ENCODE results near the gene VPS35L.

Gene VPS35L

DNA sequence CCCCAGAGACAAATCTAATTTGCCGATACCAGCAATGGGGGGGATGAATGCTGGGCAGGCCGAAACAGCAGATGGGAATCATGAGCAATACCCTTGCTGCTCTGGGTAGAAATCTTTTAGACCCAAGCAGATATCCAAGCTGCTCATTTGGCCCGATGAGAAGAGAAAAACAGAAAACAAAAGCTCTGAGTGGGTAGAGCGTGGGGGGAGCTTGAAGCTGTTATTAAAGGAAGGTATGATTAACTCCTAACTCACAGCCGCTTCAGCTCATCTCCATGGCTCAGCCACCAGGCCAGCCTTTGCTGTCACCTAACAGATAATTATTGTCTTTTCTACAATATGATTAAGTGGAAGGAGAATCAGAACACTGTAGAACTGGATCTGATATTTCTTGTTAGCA lies 58.3 kb downstream of the VPS35L start:
- no peak overlapping the region for H3K27ac ChIP-seq (ENCODE audit: low read depth, low read length)
- WGBS (ENCODE audit: extremely low coverage, insufficient coverage, insufficient read length), result no CpG with 5 or more reads among the region's 5 CpGs
- H3K79me1 ChIP-seq (ENCODE audit: low read length), result peaks cover 3% of the 10 kb centered on the region
- no peak overlapping the region for H3K4ac ChIP-seq (ENCODE audit: low read depth, low read length)
- no peak overlapping the region for H2BK12ac ChIP-seq (ENCODE audit: low read length)
- no peak overlapping the region for H3K9ac ChIP-seq (ENCODE audit: low read length)
- no peak for DNase-seq
- no peaks in the 10 kb centered on the region for H3K9me3 ChIP-seq (ENCODE audit: insufficient read depth, low read depth, low read length)
- no peak overlapping the region for H2BK5ac ChIP-seq (ENCODE audit: low read depth, low read length, poor library complexity)
- H4K91ac ChIP-seq (ENCODE audit: low read depth, low read length), result no peak overlapping the region
- H4K8ac ChIP-seq (ENCODE audit: low read depth, low read length), result no peak overlapping the region
- H3K14ac ChIP-seq (ENCODE audit: low read length), result no peak overlapping the region
- no peaks in the 10 kb centered on the region for H3K79me2 ChIP-seq (ENCODE audit: control insufficient read depth, insufficient read depth, low read length, poor library complexity)
- peaks cover 9 to 17% of the 10 kb centered on the region in 2 experiments for H3K36me3 ChIP-seq (ENCODE audit: control insufficient read depth in 1 of 2, insufficient read depth in 2 of 2, low read length in 2 of 2)
- no peaks in the 10 kb centered on the region for H3K27me3 ChIP-seq (ENCODE audit: insufficient read depth, low read length)
- no peak overlapping the region for H3K4me2 ChIP-seq (ENCODE audit: low read length)
- H3K4me1 ChIP-seq (ENCODE audit: control insufficient read depth in 1 of 2, insufficient read depth in 2 of 2, low read length in 2 of 2), result peaks cover 7 to 13% of the 10 kb centered on the region in 2 experiments
- no peak overlapping the region for H2AK5ac ChIP-seq (ENCODE audit: low read length)
- no peak overlapping the region for H3K18ac ChIP-seq (ENCODE audit: low read length)
- H3K23ac ChIP-seq (ENCODE audit: low read length), result no peak overlapping the region
- H3K4me3 ChIP-seq (ENCODE audit: low read depth, low read length), result no peak overlapping the region
- no peak overlapping the region for H4K12ac ChIP-seq (ENCODE audit: low read depth, low read length)
- H2BK120ac ChIP-seq (ENCODE audit: insufficient read depth, low read length, poor library complexity), result no peak overlapping the region
- H2AFZ ChIP-seq (ENCODE audit: insufficient read depth, low read length, poor library complexity), result no peak overlapping the region

DNA sequence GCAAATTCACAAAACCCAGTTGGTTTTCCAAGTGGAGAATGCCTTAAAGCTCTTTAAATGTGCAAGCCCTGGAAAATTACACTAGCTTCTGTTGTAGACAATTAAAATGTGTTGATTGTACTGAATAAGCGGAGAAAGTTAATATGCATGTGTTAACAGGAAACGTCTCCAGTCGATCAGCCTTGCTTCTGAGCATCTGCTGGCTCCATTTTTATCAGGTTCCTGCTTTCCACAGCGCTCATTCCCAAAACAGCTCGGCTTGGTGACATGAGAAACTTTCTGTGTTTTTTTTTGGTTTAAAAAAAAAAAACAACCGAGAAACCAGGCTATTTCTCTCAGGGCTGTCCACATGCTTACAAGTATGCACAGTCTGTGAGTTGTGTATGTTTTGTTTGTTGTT lies 60.7 kb downstream of the VPS35L start:
- Histone ChIP-seq H2AFZ (ENCODE audit: insufficient read depth, low read length, poor library complexity) (no peak overlapping the region), H4K8ac (ENCODE audit: low read depth, low read length) (no peak overlapping the region), H3K79me1 (ENCODE audit: low read length) (no peaks in the 10 kb centered on the region), H2BK5ac (ENCODE audit: low read depth, low read length, poor library complexity) (no peak overlapping the region), H3K4ac (ENCODE audit: low read depth, low read length) (no peak overlapping the region), H2AK5ac (ENCODE audit: low read length) (no peak overlapping the region), H3K27me3 (ENCODE audit: insufficient read depth, low read length) (no peaks in the 10 kb centered on the region), H3K14ac (ENCODE audit: low read length) (no peak overlapping the region), H3K36me3 (ENCODE audit: control insufficient read depth in 1 of 2, insufficient read depth in 2 of 2, low read length in 2 of 2) (peaks cover 6 to 14% of the 10 kb centered on the region in 2 experiments), H3K4me3 (ENCODE audit: low read depth, low read length) (no peak overlapping the region), H3K4me1 (ENCODE audit: control insufficient read depth in 1 of 2, insufficient read depth in 2 of 2, low read length in 2 of 2) (peaks cover 3 to 5% of the 10 kb centered on the region in 2 experiments), H2BK12ac (ENCODE audit: low read length) (no peak overlapping the region), H4K12ac (ENCODE audit: low read depth, low read length) (no peak overlapping the region), H3K27ac (ENCODE audit: low read depth, low read length) (no peak overlapping the region), H4K91ac (ENCODE audit: low read depth, low read length) (no peak overlapping the region), H3K23ac (ENCODE audit: low read length) (no peak overlapping the region), H2BK120ac (ENCODE audit: insufficient read depth, low read length, poor library complexity) (no peak overlapping the region), H3K79me2 (ENCODE audit: control insufficient read depth, insufficient read depth, low read length, poor library complexity) (no peaks in the 10 kb centered on the region), H3K18ac (ENCODE audit: low read length) (no peak overlapping the region), H3K9ac (ENCODE audit: low read length) (no peak overlapping the region), H3K9me3 (ENCODE audit: insufficient read depth, low read depth, low read length) (no peaks in the 10 kb centered on the region), H3K4me2 (ENCODE audit: low read length) (no peak overlapping the region)
- WGBS (ENCODE audit: extremely low coverage, insufficient coverage, insufficient read length), result no CpG with 5 or more reads among the region's 6 CpGs
- DNase-seq, result no peak

DNA sequence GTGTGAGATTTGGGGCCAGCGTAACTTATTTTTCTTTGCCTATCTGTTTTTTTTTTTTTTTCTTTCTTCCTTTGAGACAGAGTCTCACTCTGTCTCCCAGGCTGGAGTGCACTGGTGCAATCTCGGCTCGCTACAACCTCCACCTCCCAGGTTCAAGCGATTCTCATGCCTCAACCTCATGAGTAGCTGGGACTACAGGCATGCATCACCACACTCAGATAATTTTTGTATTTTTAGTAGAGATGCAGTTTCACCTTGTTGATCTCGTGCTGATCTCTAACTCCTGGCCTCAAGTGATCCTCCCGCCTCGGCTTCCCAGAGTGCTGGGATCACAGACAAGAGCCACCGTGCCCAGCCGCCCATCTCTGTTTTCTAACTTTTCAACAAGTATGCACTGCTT lies 63.4 kb downstream of the VPS35L start:
- no peaks in the 10 kb centered on the region for H3K27me3 ChIP-seq (ENCODE audit: insufficient read depth, low read length)
- H3K4me3 ChIP-seq (ENCODE audit: low read depth, low read length), result no peak overlapping the region
- no peaks in the 10 kb centered on the region for H3K9me3 ChIP-seq (ENCODE audit: insufficient read depth, low read depth, low read length)
- H3K4ac ChIP-seq (ENCODE audit: low read depth, low read length), result no peak overlapping the region
- no peak for DNase-seq
- no peak overlapping the region for H4K91ac ChIP-seq (ENCODE audit: low read depth, low read length)
- H2BK5ac ChIP-seq (ENCODE audit: low read depth, low read length, poor library complexity), result no peak overlapping the region
- no peaks in the 10 kb centered on the region for H3K79me1 ChIP-seq (ENCODE audit: low read length)
- no peak overlapping the region for H3K4me2 ChIP-seq (ENCODE audit: low read length)
- no peak overlapping the region for H2BK120ac ChIP-seq (ENCODE audit: insufficient read depth, low read length, poor library complexity)
- H3K4me1 ChIP-seq (ENCODE audit: control insufficient read depth in 1 of 2, insufficient read depth in 2 of 2, low read length in 2 of 2), result no peaks in the 10 kb centered on the region
- H3K9ac ChIP-seq (ENCODE audit: low read length), result no peak overlapping the region
- H3K23ac ChIP-seq (ENCODE audit: low read length), result no peak overlapping the region
- no CpG with 5 or more reads among the region's 9 CpGs for WGBS (ENCODE audit: extremely low coverage, insufficient coverage, insufficient read length)
- H3K18ac ChIP-seq (ENCODE audit: low read length), result no peak overlapping the region
- H4K8ac ChIP-seq (ENCODE audit: low read depth, low read length), result no peak overlapping the region
- no peaks in the 10 kb centered on the region for H3K79me2 ChIP-seq (ENCODE audit: control insufficient read depth, insufficient read depth, low read length, poor library complexity)
- H3K36me3 ChIP-seq (ENCODE audit: control insufficient read depth in 1 of 2, insufficient read depth in 2 of 2, low read length in 2 of 2), result peaks cover 6 to 7% of the 10 kb centered on the region in 2 experiments
- no peak overlapping the region for H3K14ac ChIP-seq (ENCODE audit: low read length)
- H2AK5ac ChIP-seq (ENCODE audit: low read length), result no peak overlapping the region
- no peak overlapping the region for H2BK12ac ChIP-seq (ENCODE audit: low read length)
- no peak overlapping the region for H4K12ac ChIP-seq (ENCODE audit: low read depth, low read length)
- no peak overlapping the region for H2AFZ ChIP-seq (ENCODE audit: insufficient read depth, low read length, poor library complexity)
- no peak overlapping the region for H3K27ac ChIP-seq (ENCODE audit: low read depth, low read length)

DNA sequence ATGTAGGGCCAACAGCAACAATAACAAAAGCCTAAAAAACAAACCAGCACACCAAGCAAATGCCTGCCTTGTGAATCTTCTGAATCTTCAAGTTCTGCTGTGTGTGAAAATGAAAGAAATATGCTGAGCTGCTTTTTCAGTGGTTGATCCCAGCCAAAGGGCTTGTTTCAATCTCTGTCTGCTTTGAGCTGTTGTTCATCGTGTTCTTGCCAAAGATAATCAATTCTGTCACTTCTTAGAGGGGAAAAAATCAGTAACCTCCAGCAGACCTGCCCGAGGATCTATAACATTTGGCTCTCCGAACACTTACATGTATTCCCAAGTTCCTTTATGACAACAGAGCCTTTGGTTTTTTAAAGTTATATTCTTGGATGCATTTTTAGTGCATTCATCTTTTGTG lies 65.9 kb downstream of the VPS35L start:
- no peak overlapping the region for H3K18ac ChIP-seq (ENCODE audit: low read length)
- no peak overlapping the region for H2BK120ac ChIP-seq (ENCODE audit: insufficient read depth, low read length, poor library complexity)
- H4K8ac ChIP-seq (ENCODE audit: low read depth, low read length), result no peak overlapping the region
- no peak overlapping the region for H3K27ac ChIP-seq (ENCODE audit: low read depth, low read length)
- no peak overlapping the region for H4K91ac ChIP-seq (ENCODE audit: low read depth, low read length)
- no peak overlapping the region for H2BK5ac ChIP-seq (ENCODE audit: low read depth, low read length, poor library complexity)
- peaks cover 5 to 7% of the 10 kb centered on the region in 2 experiments for H3K36me3 ChIP-seq (ENCODE audit: control insufficient read depth in 1 of 2, insufficient read depth in 2 of 2, low read length in 2 of 2)
- H2AK5ac ChIP-seq (ENCODE audit: low read length), result no peak overlapping the region
- no peaks in the 10 kb centered on the region for H3K79me2 ChIP-seq (ENCODE audit: control insufficient read depth, insufficient read depth, low read length, poor library complexity)
- no peak overlapping the region for H3K14ac ChIP-seq (ENCODE audit: low read length)
- H3K9ac ChIP-seq (ENCODE audit: low read length), result no peak overlapping the region
- no peak for DNase-seq
- H2AFZ ChIP-seq (ENCODE audit: insufficient read depth, low read length, poor library complexity), result no peak overlapping the region
- no peak overlapping the region for H3K23ac ChIP-seq (ENCODE audit: low read length)
- H3K4me1 ChIP-seq (ENCODE audit: control insufficient read depth in 1 of 2, insufficient read depth in 2 of 2, low read length in 2 of 2), result no peaks in the 10 kb centered on the region
- H3K4ac ChIP-seq (ENCODE audit: low read depth, low read length), result no peak overlapping the region
- no peak overlapping the region for H4K12ac ChIP-seq (ENCODE audit: low read depth, low read length)
- H3K4me3 ChIP-seq (ENCODE audit: low read depth, low read length), result no peak overlapping the region
- H3K4me2 ChIP-seq (ENCODE audit: low read length), result no peak overlapping the region
- no peaks in the 10 kb centered on the region for H3K27me3 ChIP-seq (ENCODE audit: insufficient read depth, low read length)
- H3K79me1 ChIP-seq (ENCODE audit: low read length), result no peaks in the 10 kb centered on the region
- H2BK12ac ChIP-seq (ENCODE audit: low read length), result no peak overlapping the region
- no CpG with 5 or more reads among the region's 3 CpGs for WGBS (ENCODE audit: extremely low coverage, insufficient coverage, insufficient read length)
- no peaks in the 10 kb centered on the region for H3K9me3 ChIP-seq (ENCODE audit: insufficient read depth, low read depth, low read length)
